NCI-H82 treated with DMSO at 0.1 percent for 48 hours (cell line): Measurements from ENCODE around the gene TBCC.

Experiments
- DNase-seq: peaks from one replicate; lab custom pipeline; 2025; ENCODE audit not compliant: unreplicated experiment; lab: John Stamatoyannopoulos, UW

Gene TBCC

GRCh38 chr6:42697268-42697655 lies 48.6 kb downstream of the TBCC start:
- DNase-seq = no peak

GRCh38 chr6:42696526-42697267 lies 49.2 kb downstream of the TBCC start:
- no peak for DNase-seq

DNA sequence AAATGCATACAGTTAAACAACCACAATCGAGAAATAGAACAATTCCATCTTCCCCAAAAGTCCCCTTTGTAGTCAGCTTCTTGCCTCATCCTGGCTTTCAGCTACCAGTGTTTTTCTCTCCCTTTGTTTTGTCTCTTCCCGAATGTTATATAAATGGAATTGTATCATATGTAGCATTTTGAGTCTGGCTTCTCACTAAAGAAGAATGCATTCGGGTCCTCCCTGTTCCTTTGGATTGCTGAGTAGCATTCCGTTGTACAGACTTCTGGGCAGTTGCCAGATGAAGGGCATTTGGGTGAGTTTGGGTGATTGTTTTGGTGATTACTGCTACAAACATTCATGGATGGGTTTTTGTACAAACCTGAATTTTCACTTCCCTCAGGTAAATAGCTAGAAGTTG lies 51.3 kb downstream of the TBCC start:
- no peak for DNase-seq
